AG04449 (cell line): ENCODE data around the gene ATP5MC2.
"Not testable (repeated sequence)": the region's sequence is repeated elsewhere in the genome, so short reads cannot be mapped to it uniquely, and the experiment has no call there.

Experiments
- CTCF ChIA-PET: fragments of 350-600 bp; formaldehyde crosslinking; extraction: SDS; loops from one replicate; lab custom pipeline; 2021; ENCODE audit warnings: antibody characterized with exemption; lab: Yijun Ruan, JAX
- POLR2A ChIA-PET: fragments of 400-600, 350-600 bp; formaldehyde crosslinking; extraction: SDS; loops from one replicate; lab custom pipeline; 2020; ENCODE audit warnings: antibody characterized with exemption, inconsistent platforms; lab: Yijun Ruan, JAX
- DNase-seq: peaks from one replicate; pipeline ENCODE4 v3.0.0-alpha.2; 2010; ENCODE audit warnings: low read depth, low spot score
- H3K4me3 ChIP-seq: 2 replicates; pipeline ENCODE4 v1.5.1; 2011; ENCODE audit warnings: low read depth, mild to moderate bottlenecking, control low read depth, low read length
- CTCF ChIP-seq: IDR thresholded peaks from one replicate; pipeline ENCODE4 v1.5.1; 2011; ENCODE audit warnings: mild to moderate bottlenecking, moderate library complexity, low read length, control low read depth, inconsistent platforms; ENCODE audit not compliant: insufficient read depth; ENCODE audit errors: missing control alignments

The ATP5MC2 gene

GRCh38 chr12:53675701-53676607 lies at the start of gene ATP5MC2:
Gene ATP5MC2, minus strand, starts transcription at chr12:53676083. Its CDS starts 3,469 bp downstream, at chr12:53672614.
- peak; percentile 88 for DNase-seq
- CTCF ChIA-PET, result interaction anchor here (0.5 to 14.9 kb wide), 37 partner anchors 8 to 167 kb away, joined by 3 to 207 read pairs (median 5); partner anchors contain the start of gene ATF7
- peak within 1 kb of the TSS; percentile 90 for H3K4me3 ChIP-seq
- POLR2A ChIA-PET, result interaction anchor here (0.9 to 1.8 kb wide), 5 partner anchors 17 to 137 kb away, joined by 3 to 11 read pairs (median 3); no protein-coding TSS in a partner anchor
- peak; percentile 100 for TF ChIP-seq CTCF

GRCh38 chr12:53722450-53723041 lies 46.7 kb upstream of the ATP5MC2 start:
- POLR2A ChIA-PET, result no interaction called here
- no peak for TF ChIP-seq CTCF
- no peak overlapping the region for H3K4me3 ChIP-seq
- no peak for DNase-seq
- CTCF ChIA-PET, result interaction anchor here (0.8 to 19.3 kb wide), 5 partner anchors 9 to 35 kb away, joined by 3 to 668 read pairs (median 5); no protein-coding TSS in a partner anchor

GRCh38 chr12:53720946-53721345 lies 45.1 kb upstream of the ATP5MC2 start:
- no peak for TF ChIP-seq CTCF
- DNase-seq, result no peak
- ChIA-PET POLR2A (no interaction called here), CTCF (interaction anchor here (0.7 to 19.3 kb wide), 4 partner anchors 17 to 35 kb away, joined by 3 to 668 read pairs (median 10); no protein-coding TSS in a partner anchor)
- no peak overlapping the region for H3K4me3 ChIP-seq

- no peak overlapping the region for H3K4me3 ChIP-seq
- POLR2A ChIA-PET, result no interaction called here
- CTCF ChIA-PET, result interaction anchor here (1.5 to 7.4 kb wide), 4 partner anchors 16 to 24 kb away, joined by 6 to 145 read pairs (median 10); no protein-coding TSS in a partner anchor
- DNase-seq, result no peak
- TF ChIP-seq CTCF, result no peak
Observed at GRCh38 chr12:53719649-53720048, 43.8 kb upstream of the ATP5MC2 start.

GRCh38 chr12:53718567-53718966 lies 42.7 kb upstream of the ATP5MC2 start:
- ChIA-PET POLR2A (interaction anchor here (0.7 kb wide), 1 partner anchor 14 kb away, joined by 8 read pairs; no protein-coding TSS in a partner anchor), CTCF (interaction anchor here (1.9 to 7.4 kb wide), 2 partner anchors 19 to 25 kb away, joined by 11 to 145 read pairs; no protein-coding TSS in a partner anchor)
- DNase-seq, H3K4me3 ChIP-seq: not testable (repeated sequence)

GRCh38 chr12:53717319-53717718 lies 41.4 kb upstream of the ATP5MC2 start:
- no peak for DNase-seq
- H3K4me3 ChIP-seq, result no peak overlapping the region
- no peak for TF ChIP-seq CTCF
- ChIA-PET CTCF (interaction anchor here (1.8 to 7.4 kb wide), 3 partner anchors 15 to 27 kb away, joined by 8 to 145 read pairs (median 20); no protein-coding TSS in a partner anchor), POLR2A (no interaction called here)
